HepG2 (cell line): ENCODE measurements around the gene C1QTNF6. TPM values are rescaled to one million over a fixed set of nuclear protein-coding genes. Genes with fewer than 3 reads are reported as not detected.

Experiments
- ARHGAP35 ChIP-seq: sonication (generic); formaldehyde crosslinking; IDR thresholded peaks from 2 replicates; pipeline ENCODE4 v1.9.0; 2022; ENCODE audit warnings: mild to moderate bottlenecking, inconsistent platforms, moderate library complexity, missing genetic modification reagents, borderline replicate concordance
- CBX5 ChIP-seq: sonication (generic); formaldehyde crosslinking; IDR thresholded peaks from 2 replicates; pipeline ENCODE4 v1.4.0; 2020; ENCODE audit warnings: missing genetic modification reagents, borderline replicate concordance
- ELF4 ChIP-seq: sonication (generic); formaldehyde crosslinking; IDR thresholded peaks from 2 replicates; pipeline ENCODE4 v1.5.0; 2020; ENCODE audit warnings: missing genetic modification reagents, mild to moderate bottlenecking, moderate library complexity, borderline replicate concordance
- EP300 ChIP-seq, 3 experiments: sonication (generic) in 1 of 3; formaldehyde crosslinking in 1 of 3; IDR thresholded peaks; 2 replicates each; pipeline versions ENCODE4 v1.5.1 to v1.6.1; 2011 to 2020; ENCODE audit warnings: low read depth in 2 of 3, low read length in 2 of 3, borderline replicate concordance in 1 of 3, improper control_type of control experiment in 1 of 3, mild to moderate bottlenecking in 1 of 3, missing genetic modification reagents in 1 of 3, moderate library complexity in 1 of 3
- HNRNPK ChIP-seq: fragments of 200-400 bp; formaldehyde crosslinking; IDR thresholded peaks from 2 replicates; pipeline ENCODE4 v1.6.1; 2018; ENCODE audit warnings: low read length, low read depth, moderate library complexity, mild to moderate bottlenecking; ENCODE audit not compliant: poor library complexity, severe bottlenecking
- HNRNPLL ChIP-seq: fragments of 200-400 bp; formaldehyde crosslinking; IDR thresholded peaks from 2 replicates; pipeline ENCODE4 v1.6.1; 2017; ENCODE audit warnings: mild to moderate bottlenecking, low read depth, low read length; ENCODE audit not compliant: poor library complexity, severe bottlenecking
- IRF2 ChIP-seq: IDR thresholded peaks from 2 replicates; pipeline ENCODE4 v1.6.1; 2018; ENCODE audit warnings: missing genetic modification reagents, missing compliant biosample characterization
- MAF1 ChIP-seq: sonication (generic); formaldehyde crosslinking; IDR thresholded peaks from 2 replicates; pipeline ENCODE4 v1.5.0; 2020; ENCODE audit warnings: missing genetic modification reagents, borderline replicate concordance
- MTF2 ChIP-seq: sonication (generic); formaldehyde crosslinking; IDR thresholded peaks from 2 replicates; pipeline ENCODE4 v1.5.0; 2020; ENCODE audit warnings: missing genetic modification reagents, borderline replicate concordance
- NFKBIZ ChIP-seq: IDR thresholded peaks from 2 replicates; pipeline ENCODE4 v1.6.1; 2018; ENCODE audit warnings: missing genetic modification reagents, missing compliant biosample characterization
- ONECUT2 ChIP-seq: sonication (generic); formaldehyde crosslinking; IDR thresholded peaks from 2 replicates; pipeline ENCODE4 v1.4.0; 2020; ENCODE audit warnings: missing genetic modification reagents
- REST ChIP-seq, 2 experiments: IDR thresholded peaks; 2 replicates each; pipeline ENCODE4 v1.6.1; 2011 to 2012; ENCODE audit warnings: low read length in 2 of 2, borderline replicate concordance in 1 of 2, low read depth in 1 of 2, mild to moderate bottlenecking in 1 of 2, moderate library complexity in 1 of 2
- SIN3B ChIP-seq: fragments of 150-350 bp; IDR thresholded peaks from 2 replicates; pipeline ENCODE4 v1.6.1; 2014; ENCODE audit warnings: low read length
- SMARCC2 ChIP-seq: fragments of 450-650 bp; IDR thresholded peaks from 2 replicates; pipeline ENCODE4 v1.6.1; 2017; ENCODE audit warnings: antibody characterized with exemption, mild to moderate bottlenecking
- TGIF2 ChIP-seq: IDR thresholded peaks from 2 replicates; pipeline ENCODE4 v1.6.1; 2016; ENCODE audit warnings: control low read depth, missing compliant biosample characterization
- ZC3H4 ChIP-seq: sonication (generic); formaldehyde crosslinking; IDR thresholded peaks from 2 replicates; pipeline ENCODE4 v1.4.0; 2020; ENCODE audit warnings: missing genetic modification reagents, borderline replicate concordance
- ZNF484 ChIP-seq: sonication (generic); formaldehyde crosslinking; IDR thresholded peaks from 2 replicates; pipeline ENCODE4 v1.5.1; 2020; ENCODE audit warnings: mild to moderate bottlenecking, low read depth, missing genetic modification reagents, borderline replicate concordance
- ZNF501 ChIP-seq: sonication (generic); formaldehyde crosslinking; IDR thresholded peaks from 2 replicates; pipeline ENCODE4 v1.5.1; 2020; ENCODE audit warnings: mild to moderate bottlenecking, moderate library complexity, missing genetic modification reagents
- ZNF547 ChIP-seq: sonication (generic); formaldehyde crosslinking; IDR thresholded peaks from 2 replicates; pipeline ENCODE4 v1.5.1; 2020; ENCODE audit warnings: mild to moderate bottlenecking, missing genetic modification reagents
- ZNF674 ChIP-seq: sonication (generic); formaldehyde crosslinking; IDR thresholded peaks from 2 replicates; pipeline ENCODE4 v1.5.0; 2020; ENCODE audit warnings: low read depth, mild to moderate bottlenecking, missing genetic modification reagents
- ZNF713 ChIP-seq: sonication (generic); formaldehyde crosslinking; IDR thresholded peaks from 2 replicates; pipeline ENCODE4 v1.4.0; 2020; ENCODE audit warnings: mild to moderate bottlenecking, missing genetic modification reagents
- ZSCAN31 ChIP-seq: sonication (generic); formaldehyde crosslinking; IDR thresholded peaks from 2 replicates; pipeline ENCODE4 v1.5.0; 2020; ENCODE audit warnings: low read depth, mild to moderate bottlenecking, missing genetic modification reagents
- polyA plus RNA-seq, 8 experiments: library from polyadenylated mRNA; depleted of rRNA in 3 of 8; stranded (reverse) in 7 of 8; unstranded in 1 of 8; fragments of >200 nt; fragmentation: Illumina TruSeq in 4 of 8; extraction: Trizol in 4 of 8; gene quantifications; 2 replicates each; pipeline versions ENCODE4 v1.2.1 to v1.2.3, GENCODE V29; 2011 to 2016; ENCODE audit warnings: low read depth in 4 of 8, missing spikeins in 1 of 8, mixed read lengths in 1 of 8; ENCODE audit not compliant: insufficient read depth in 1 of 8
- total RNA-seq, 5 experiments: library from RNA; depleted of rRNA; stranded (reverse); fragments of >200 nt; fragmentation: Illumina TruSeq; extraction: Trizol; gene quantifications; 2 replicates each; pipeline ENCODE4 v1.2.3, GENCODE V29; 2016; ENCODE audit warnings: low read depth in 1 of 5
- TF ChIP-seq, protein P1 (sequence below): sonication (generic); formaldehyde crosslinking; conservative IDR thresholded peaks from 2 replicates; pipeline ENCODE4 v1.5.0; 2020; ENCODE audit warnings: missing genetic modification reagents
- TF ChIP-seq, protein P2 (sequence below): sonication (generic); formaldehyde crosslinking; IDR thresholded peaks from 2 replicates; pipeline ENCODE4 v1.5.1; 2020; ENCODE audit warnings: missing genetic modification reagents, mild to moderate bottlenecking, borderline replicate concordance

The C1QTNF6 gene
- total and polyA plus RNA-seq, 2 of the 13 experiments (the other 11 are each of a cell fraction or from before 2014, with no cell fraction given): 2.7 to 6.9 TPM

GRCh38 chr22:37166675-37167066 is 21.4 kb downstream of the C1QTNF6 start (continued):
- TF ChIP-seq ZNF501 (CRISPR knock-in tag) (no peak), ONECUT2 (CRISPR knock-in tag) (no peak), ZNF674 (CRISPR knock-in tag) (no peak), CBX5 (no peak), ZC3H4 (CRISPR knock-in tag) (no peak), REST (IDR thresholded peaks at IDR 0.05; ENCODE audit: borderline replicate concordance in 1 of 2, low read depth in 1 of 2, low read length in 2 of 2) (no peak), ARHGAP35 (CRISPR knock-in tag) (no peak), EP300 (IDR thresholded peaks at IDR 0.05; ENCODE audit: low read depth in 2 of 2, low read length in 2 of 2) (no peak), EP300 (CRISPR knock-in tag; IDR thresholded peaks at IDR 0.05; ENCODE audit: borderline replicate concordance) (no peak), HNRNPLL (no peak), ELF4 (CRISPR knock-in tag) (no peak), TGIF2 (CRISPR knock-in tag) (no peak), HNRNPK (no peak), ZSCAN31 (CRISPR knock-in tag) (no peak), ZNF713 (CRISPR knock-in tag) (no peak), MAF1 (CRISPR knock-in tag) (0 out of 2 replicates have a peak, but pooled peaks have one; percentile 48), ZNF547 (CRISPR knock-in tag) (no peak), ZNF484 (CRISPR knock-in tag) (no peak), SMARCC2 (no peak), NFKBIZ (no peak), IRF2 (CRISPR knock-in tag) (no peak), SIN3B (no peak), MTF2 (CRISPR knock-in tag) (0 out of 2 replicates have a peak, but pooled peaks have one; percentile 54)
- TF ChIP-seq, protein P1, sequence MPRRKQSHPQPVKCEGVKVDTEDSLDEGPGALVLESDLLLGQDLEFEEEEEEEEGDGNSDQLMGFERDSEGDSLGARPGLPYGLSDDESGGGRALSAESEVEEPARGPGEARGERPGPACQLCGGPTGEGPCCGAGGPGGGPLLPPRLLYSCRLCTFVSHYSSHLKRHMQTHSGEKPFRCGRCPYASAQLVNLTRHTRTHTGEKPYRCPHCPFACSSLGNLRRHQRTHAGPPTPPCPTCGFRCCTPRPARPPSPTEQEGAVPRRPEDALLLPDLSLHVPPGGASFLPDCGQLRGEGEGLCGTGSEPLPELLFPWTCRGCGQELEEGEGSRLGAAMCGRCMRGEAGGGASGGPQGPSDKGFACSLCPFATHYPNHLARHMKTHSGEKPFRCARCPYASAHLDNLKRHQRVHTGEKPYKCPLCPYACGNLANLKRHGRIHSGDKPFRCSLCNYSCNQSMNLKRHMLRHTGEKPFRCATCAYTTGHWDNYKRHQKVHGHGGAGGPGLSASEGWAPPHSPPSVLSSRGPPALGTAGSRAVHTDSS: no peak
- TF ChIP-seq, protein P2, sequence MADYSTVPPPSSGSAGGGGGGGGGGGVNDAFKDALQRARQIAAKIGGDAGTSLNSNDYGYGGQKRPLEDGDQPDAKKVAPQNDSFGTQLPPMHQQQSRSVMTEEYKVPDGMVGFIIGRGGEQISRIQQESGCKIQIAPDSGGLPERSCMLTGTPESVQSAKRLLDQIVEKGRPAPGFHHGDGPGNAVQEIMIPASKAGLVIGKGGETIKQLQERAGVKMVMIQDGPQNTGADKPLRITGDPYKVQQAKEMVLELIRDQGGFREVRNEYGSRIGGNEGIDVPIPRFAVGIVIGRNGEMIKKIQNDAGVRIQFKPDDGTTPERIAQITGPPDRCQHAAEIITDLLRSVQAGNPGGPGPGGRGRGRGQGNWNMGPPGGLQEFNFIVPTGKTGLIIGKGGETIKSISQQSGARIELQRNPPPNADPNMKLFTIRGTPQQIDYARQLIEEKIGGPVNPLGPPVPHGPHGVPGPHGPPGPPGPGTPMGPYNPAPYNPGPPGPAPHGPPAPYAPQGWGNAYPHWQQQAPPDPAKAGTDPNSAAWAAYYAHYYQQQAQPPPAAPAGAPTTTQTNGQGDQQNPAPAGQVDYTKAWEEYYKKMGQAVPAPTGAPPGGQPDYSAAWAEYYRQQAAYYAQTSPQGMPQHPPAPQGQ: no peak
